NCI-H2171 (cell line): Measurements from ENCODE around the gene ICA1L.

Experiments
- DNase-seq: peaks from one replicate; lab custom pipeline; 2025; lab: John Stamatoyannopoulos, UW

The ICA1L gene

DNA sequence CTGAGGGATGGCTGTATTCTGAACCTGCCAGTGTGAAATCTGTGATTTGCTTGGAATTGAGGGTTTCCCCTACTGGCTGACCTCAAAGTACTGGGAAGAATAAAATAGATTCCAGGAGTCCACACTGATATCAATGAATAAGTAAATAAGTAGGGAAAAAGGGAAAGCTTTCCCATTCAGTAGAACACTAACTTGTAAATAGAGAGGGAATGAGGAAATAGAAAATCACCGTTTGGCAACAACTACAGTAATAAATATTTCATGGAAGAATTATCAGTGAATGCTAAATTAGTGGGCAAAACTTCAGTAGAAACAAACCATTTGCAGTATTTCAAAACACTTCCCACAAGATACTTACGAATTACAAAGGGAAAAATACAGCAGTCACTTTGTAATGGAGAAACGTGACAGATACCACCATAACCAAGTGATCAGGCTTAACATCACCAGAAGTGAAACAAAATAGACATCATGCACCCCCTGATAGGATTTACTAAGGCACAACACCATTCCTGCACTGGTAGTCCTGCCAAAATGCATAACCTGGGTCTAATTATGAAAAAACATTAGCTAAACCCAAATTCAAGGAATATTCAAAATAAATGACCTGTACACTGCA lies 88.5 kb downstream of the ICA1L start:
- DNase-seq: no peak

- no peak for DNase-seq
These were observed 91.0 kb downstream of the ICA1L start for GRCh38 chr2:202780514-202781021.

DNA sequence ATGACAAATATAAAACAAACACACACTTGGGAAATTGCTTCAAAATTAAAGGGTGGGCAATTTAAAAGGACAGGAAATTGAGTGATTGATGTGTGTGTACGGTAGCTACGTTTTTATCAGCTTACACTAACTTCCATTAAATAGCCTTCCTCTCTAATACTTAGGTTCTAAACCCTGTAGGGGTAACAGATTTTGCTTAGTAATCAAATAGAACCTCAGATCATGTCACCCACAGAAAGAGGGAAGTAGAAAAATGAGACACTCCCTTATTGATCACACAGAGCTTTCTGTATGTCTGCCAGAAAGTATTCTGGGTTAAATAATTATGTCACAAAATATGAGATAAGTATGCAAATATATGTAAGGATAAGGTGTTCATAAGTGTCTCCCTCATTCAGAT lies 93.3 kb downstream of the ICA1L start:
- no peak for DNase-seq

GRCh38 chr2:202774104-202774503 lies 97.5 kb downstream of the ICA1L start:
- DNase-seq: no peak

DNA sequence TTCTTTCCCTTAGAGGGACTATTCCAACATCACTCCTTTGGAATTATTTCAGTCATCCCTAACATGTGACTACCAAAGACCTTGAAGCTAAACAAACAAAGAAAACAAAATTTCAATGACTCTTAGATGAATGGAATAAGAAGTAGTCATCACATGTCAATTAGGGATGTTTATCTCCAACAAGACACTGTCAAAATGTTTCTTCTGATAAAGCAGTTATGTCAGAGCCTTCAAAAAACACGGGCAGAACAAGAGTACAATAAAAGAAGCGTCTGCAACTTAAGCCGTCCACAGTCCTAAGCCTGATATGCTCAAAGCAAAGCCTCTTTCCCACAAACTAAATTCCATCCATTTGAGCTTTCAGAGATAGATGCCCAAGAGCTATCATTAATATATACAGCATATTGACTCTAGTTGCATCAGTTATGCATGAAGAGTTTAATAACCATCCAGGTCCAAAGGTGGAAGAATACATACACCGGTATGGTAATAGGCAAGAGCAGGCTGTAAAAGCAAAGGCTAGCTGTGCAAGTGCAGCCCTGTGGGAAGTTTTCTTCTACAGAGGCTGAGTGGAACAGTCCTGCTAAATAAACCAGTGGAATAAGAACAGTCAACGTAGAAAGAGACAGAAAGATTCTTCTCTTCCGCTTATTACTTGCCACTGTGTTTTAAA lies 98.1 kb downstream of the ICA1L start:
- DNase-seq: no peak

GRCh38 chr2:202771741-202772460 lies 99.7 kb downstream of the ICA1L start:
- DNase-seq: no peak

DNA sequence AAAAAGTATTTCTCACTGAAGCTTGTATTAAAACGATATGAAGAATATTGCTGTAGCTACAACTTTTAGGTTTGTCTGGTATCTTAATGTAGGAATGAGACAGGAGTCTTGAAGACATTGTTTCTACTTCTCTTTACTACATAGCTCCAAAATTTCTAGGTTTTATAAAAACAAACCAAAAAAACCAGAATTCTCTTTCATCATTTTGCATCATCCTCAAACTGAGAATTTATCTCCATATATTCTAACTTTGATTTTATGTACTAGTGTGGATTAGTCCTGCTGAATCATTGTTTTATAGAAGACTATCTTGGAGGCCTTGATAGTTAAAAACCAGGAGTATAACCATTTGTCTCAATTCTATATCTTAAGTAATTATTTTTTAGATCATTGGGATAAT lies 100.2 kb downstream of the ICA1L start:
- DNase-seq: no peak

DNA sequence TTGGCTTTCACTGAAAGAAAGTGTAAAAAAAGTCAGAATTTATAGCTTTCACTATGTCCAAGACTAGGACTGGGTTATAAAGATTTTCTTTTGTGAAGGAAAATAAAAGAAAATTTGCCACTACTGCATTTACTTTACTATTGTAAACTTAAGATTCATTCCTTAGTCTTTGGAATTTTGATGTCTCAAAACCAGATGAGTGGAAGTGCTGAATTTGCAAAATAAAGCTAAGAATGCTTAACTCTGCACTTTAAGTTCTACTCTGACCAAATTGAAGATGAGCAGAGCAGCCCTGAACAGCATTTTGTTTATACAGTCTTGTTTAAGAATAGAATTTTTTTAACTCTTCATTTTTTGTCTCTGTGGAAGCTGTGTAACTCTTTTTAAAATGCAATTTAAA lies 102.4 kb downstream of the ICA1L start:
- DNase-seq: no peak

- DNase-seq: no peak
These were observed 103.3 kb downstream of the ICA1L start for GRCh38 chr2:202768273-202768672.

DNA sequence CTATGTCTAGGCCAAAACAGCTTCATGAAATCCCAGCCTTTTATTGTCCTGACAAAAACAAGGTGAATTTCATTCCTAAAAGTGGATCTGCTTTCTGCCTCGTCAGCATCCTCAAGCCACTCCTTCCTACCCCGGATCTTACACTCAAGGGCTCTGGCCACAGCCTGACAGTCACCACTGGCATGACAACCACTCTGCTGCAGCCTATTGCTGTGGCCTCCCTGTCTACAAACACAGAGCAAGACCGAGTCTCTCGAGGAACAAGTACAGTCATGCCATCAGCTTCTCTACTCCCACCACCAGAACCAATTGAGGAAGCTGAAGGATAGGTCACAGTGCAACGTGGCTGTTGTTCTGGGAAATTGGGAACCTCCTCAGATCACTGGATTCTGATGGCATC lies 106.1 kb downstream of the ICA1L start:
- no peak for DNase-seq

DNA sequence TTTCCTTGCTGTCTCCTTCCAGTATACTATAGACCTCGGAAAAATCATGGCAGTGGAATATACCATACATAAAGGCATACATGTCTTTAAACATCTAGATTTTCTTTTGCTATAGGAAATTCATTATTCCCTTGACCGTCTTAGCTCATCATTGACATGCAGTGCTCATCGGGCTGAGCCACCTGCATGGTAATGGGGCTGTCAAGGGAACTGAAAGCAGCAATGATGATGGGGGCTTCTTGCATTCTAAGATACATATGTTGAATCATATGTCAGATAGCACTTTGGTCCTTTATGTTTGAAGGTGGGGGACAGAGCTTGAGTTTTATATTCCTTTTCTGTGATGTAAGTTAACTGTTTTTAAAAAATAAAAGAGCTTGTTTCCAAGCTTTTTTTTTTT lies 106.6 kb downstream of the ICA1L start:
- no peak for DNase-seq

GRCh38 chr2:202763916-202764315 lies 107.7 kb downstream of the ICA1L start:
- DNase-seq: no peak

DNA sequence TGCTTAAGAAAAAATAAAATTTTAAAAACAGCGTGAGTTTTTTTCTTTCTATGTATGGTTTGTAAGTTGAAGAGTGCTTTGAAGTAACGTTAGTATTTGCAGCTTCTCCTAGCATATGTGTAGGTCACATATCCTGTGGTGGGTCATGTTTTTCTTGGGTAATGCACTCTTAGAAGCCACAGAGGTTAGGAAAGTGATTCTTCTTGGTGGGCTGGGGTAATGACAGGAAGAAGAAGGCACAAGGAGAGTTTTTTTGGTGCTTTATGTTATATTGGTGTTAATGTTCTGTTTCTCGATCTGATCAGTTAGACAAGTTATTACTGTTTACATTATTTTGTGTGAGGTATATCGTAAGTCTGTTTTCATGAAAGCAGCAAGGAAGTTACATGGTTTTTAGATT lies 109.0 kb downstream of the ICA1L start:
- no peak for DNase-seq

GRCh38 chr2:202760848-202761247 lies 110.7 kb downstream of the ICA1L start:
- no peak for DNase-seq

- DNase-seq: no peak
These were observed 113.0 kb downstream of the ICA1L start for GRCh38 chr2:202758604-202759003.

DNA sequence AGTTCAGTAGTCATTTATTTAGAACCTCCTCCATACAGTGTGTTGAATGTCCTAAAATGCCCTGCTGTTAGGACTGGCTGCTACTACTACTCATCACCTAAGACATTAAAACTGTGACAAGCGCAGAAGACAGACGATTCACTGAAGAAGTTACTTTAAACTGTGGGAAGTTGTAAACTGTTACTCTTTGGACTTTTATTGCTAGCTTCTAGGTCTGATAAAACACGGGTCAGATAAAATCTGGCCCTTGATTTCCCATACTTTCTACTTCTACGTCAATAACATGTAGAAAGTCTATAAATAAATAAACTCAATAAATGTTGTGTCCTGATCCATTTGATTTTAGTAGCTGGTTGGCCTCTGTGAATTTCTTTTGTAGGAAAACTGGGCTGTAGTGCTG lies 113.4 kb downstream of the ICA1L start:
- no peak for DNase-seq

DNA sequence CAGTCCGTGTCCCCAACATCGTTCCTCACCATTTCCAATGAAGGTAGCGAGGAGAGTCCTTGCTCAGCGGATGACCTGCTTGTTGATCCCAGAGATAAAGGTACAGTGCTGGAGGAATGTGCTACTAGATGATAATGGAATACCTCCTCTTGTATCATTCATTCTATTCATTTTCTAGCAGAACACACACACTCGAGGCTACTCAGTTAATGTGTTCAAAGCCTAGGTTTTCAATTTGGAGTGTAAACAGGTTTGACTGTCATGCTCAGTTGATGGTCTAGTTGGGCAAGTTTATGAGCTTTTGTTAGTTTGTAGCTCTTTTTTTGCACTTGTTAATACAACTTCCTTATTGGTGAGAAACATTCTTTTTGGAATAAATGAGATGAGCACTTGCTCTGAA lies 114.2 kb downstream of the ICA1L start:
- DNase-seq: no peak

- no peak for DNase-seq
These were observed 115.0 kb downstream of the ICA1L start for GRCh38 chr2:202756598-202756997.

- DNase-seq: no peak
These were observed 116.6 kb downstream of the ICA1L start for GRCh38 chr2:202754936-202755335.

- no peak for DNase-seq
These were observed 119.5 kb downstream of the ICA1L start for GRCh38 chr2:202752071-202752470.

DNA sequence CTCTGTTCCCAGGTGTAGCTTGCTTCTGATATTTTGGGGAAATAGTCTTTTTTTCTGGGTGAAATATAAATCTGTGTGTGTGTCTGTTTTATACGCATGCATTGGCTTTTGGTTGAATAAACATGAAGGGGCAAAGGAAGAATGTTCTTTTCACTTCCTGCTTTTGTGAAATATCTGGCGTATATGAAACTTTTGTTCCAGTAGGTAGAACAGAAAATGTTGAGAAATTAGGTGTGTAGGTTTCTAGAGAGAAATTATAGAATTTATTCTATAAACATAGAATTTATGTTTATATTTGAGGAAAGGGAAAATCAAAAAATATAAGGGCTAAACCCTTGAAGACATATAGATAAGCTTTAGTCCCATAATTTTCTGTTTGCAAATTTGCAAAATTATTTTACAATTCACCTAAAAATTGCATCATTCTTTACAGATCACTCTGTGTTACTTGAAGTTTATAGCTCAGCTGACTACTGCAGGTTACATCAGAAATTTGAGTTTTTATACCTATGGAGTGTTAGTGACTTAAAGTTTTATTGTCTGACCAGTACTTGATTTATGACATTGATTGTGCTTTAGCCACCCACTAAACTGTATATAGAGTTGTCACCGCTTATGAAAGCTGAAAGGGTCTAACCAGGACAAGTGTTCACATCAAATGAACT lies 120.7 kb downstream of the ICA1L start:
- DNase-seq: no peak

GRCh38 chr2:202749477-202749876 lies 122.1 kb downstream of the ICA1L start:
- DNase-seq: no peak

DNA sequence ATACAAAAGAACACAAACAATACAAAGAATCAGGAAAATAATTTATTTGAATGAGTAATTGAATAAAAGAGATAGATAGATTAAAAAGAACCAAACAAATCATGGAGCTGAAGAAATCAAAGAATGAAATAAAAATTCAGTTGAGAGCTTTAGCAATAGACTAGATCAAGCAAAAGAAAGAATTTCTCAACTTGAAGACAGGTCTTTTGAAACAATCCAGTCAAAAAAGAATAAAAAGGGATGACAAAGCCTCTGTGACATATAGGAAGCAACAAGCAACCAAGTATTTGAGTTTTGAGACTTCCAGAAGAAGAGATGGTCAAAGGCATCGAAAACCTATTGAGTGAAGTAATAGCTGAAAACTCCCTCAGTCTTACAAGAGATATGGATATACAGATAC lies 128.0 kb downstream of the ICA1L start:
- DNase-seq: no peak
